ENCODE data around the gene PRR3.
"Not testable (repeated sequence)": the region's sequence is repeated elsewhere in the genome, so short reads cannot be mapped to it uniquely, and the experiment has no call there.

The PRR3 gene

GRCh38 chr6:30513451-30513850 lies 43.6 kb upstream of the PRR3 start:
- Histone ChIP-seq H3K27ac (replicated peaks) (no peak overlapping the region), H3K4me3 (replicated peaks; ENCODE audit: insufficient read depth, low read length) (no peak overlapping the region), H3K27me3 (ENCODE audit: insufficient read depth, poor library complexity, severe bottlenecking) (no peaks in the 10 kb centered on the region)
- TF ChIP-seq REST (IDR thresholded peaks at IDR 0.05; ENCODE audit: insufficient replicate concordance, low read depth) (no peak), GABPA (IDR thresholded peaks at IDR 0.05; ENCODE audit: low read depth) (no peak), POLR2AphosphoS5 (IDR thresholded peaks at IDR 0.05; ENCODE audit: low read depth) (no peak), CTCF (IDR thresholded peaks at IDR 0.05; ENCODE audit: insufficient read depth, low read length) (no peak), SPI1 (IDR thresholded peaks at IDR 0.05; ENCODE audit: borderline replicate concordance, low read depth) (no peak)
- no peak for DNase-seq (ENCODE audit: low read depth in 1 of 2, low spot score in 1 of 2)

- no peak for DNase-seq (ENCODE audit: low read depth in 1 of 2, low spot score in 1 of 2)
- Histone ChIP-seq H3K4me3 (replicated peaks; ENCODE audit: insufficient read depth, low read length) (no peak overlapping the region), H3K27me3 (ENCODE audit: insufficient read depth, poor library complexity, severe bottlenecking) (no peaks in the 10 kb centered on the region), H3K27ac (replicated peaks) (peak overlapping the region; percentile 97)
- no peak for TF ChIP-seq POLR2AphosphoS5 (IDR thresholded peaks at IDR 0.05; ENCODE audit: low read depth)
Measured at GRCh38 chr6:30515106-30515505, 42.0 kb upstream of the PRR3 start.

DNA sequence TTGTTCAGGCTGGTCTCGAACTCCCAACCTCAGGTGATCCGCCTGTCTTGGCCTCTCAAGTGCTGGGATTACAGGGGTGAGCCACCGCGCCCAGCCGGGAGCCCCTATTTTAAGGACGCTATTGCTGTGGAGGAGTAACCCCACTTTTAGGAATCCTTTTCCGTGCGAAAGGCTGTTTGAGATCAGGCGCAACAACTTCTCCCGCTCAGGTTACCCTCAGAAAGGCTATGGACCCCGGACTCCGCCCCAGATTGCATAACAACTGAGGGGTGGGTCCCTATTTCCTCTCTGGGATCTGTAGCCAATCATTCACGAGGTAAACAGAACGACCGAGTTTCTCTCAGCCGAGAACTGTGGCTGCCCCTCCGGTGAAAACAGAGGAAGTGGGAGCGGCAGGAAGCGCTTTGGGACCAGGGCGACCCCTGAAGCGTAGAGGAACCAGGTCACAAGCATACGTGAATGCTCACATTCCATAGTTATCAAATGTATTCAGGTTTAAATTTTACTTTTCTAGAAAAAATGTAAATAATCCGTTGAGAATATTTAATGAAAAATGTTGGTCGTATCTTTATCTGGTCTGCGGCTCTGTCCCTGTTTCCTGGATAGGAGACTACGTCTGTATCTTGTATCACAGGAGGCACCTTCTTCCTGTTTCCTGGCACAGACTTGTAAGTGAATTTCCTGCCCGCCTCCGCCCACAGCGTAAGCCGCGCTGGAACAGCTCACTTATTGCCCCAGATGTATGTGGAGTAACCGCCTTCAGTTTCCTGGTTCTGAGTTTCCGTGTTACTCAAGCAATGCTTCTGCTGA lies 40.9 kb upstream of the PRR3 start:
- Histone ChIP-seq H3K4me3 (replicated peaks; ENCODE audit: insufficient read depth, low read length) (peak overlapping the region; percentile 29), H3K27me3 (ENCODE audit: insufficient read depth, poor library complexity, severe bottlenecking) (no peaks in the 10 kb centered on the region), H3K27ac (replicated peaks) (peak overlapping the region; percentile 97)
- TF ChIP-seq CTCF (IDR thresholded peaks at IDR 0.05; ENCODE audit: insufficient read depth, low read length) (no peak), REST (IDR thresholded peaks at IDR 0.05; ENCODE audit: insufficient replicate concordance, low read depth) (peak; percentile 22), SPI1 (IDR thresholded peaks at IDR 0.05; ENCODE audit: borderline replicate concordance, low read depth) (peak; percentile 94), POLR2AphosphoS5 (IDR thresholded peaks at IDR 0.05; ENCODE audit: low read depth) (peak; percentile 70), GABPA (IDR thresholded peaks at IDR 0.05; ENCODE audit: low read depth) (peak; percentile 35; the same call in 1 of the 2 replicates)
- peak; percentile 94 to 99 for DNase-seq (ENCODE audit: low read depth in 1 of 2, low spot score in 1 of 2)

- not testable (repeated sequence) for DNase-seq (ENCODE audit: low read depth in 1 of 2, low spot score in 1 of 2); H3K27me3 ChIP-seq (ENCODE audit: insufficient read depth, poor library complexity, severe bottlenecking); H3K4me3 ChIP-seq (replicated peaks; ENCODE audit: insufficient read depth, low read length)
- H3K27ac ChIP-seq (replicated peaks) = peak overlapping the region; percentile 97
Measured at GRCh38 chr6:30516754-30517076, 40.4 kb upstream of the PRR3 start.

DNA sequence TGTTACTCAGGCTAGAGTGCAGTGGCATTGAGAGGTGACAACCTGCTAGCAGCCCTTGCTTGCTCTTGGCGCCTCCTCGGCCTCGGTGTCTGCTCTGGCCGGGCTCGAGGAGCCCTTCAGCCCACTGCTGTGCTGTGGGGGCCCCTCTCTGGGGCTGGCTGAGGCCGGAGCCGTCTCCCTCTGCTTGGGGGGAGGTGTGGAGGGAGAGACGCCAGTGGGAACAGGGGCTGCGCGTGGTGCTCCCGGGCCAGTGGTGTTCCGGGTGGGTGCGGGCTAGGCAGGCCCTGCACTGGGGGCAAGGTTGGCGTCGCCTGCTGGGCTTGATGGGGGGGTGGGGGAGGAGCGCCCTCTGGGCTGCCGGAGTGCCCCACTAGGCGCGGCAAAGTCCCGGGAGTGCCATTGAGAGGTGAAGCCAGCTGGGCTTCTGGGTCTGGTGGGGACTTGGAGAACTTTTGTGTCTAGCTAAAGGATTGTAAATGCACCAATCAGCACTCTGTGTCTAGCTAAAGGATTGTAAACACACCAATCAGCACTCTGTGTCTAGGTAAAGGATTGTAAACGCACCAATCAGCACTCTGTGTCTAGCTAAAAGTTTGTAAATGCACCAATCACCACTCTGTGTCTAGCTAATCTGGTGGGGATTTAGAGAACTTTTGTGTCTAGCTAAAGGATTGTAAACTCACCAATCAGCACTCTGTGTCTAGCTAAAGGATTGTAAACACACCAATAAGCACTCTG lies 39.2 kb upstream of the PRR3 start:
- not testable (repeated sequence) for H3K4me3 ChIP-seq (replicated peaks; ENCODE audit: insufficient read depth, low read length); DNase-seq (ENCODE audit: low read depth in 1 of 2, low spot score in 1 of 2); H3K27me3 ChIP-seq (ENCODE audit: insufficient read depth, poor library complexity, severe bottlenecking)

GRCh38 chr6:30518505-30519145 lies 38.5 kb upstream of the PRR3 start:
- not testable (repeated sequence) for H3K27me3 ChIP-seq (ENCODE audit: insufficient read depth, poor library complexity, severe bottlenecking)

More for the DNA sequence above, 39.2 kb upstream of the PRR3 start:
- peak overlapping the region; percentile 97 for H3K27ac ChIP-seq (replicated peaks)

More at GRCh38 chr6:30518505-30519145, 38.5 kb upstream of the PRR3 start:
- H3K4me3 ChIP-seq (replicated peaks; ENCODE audit: insufficient read depth, low read length); DNase-seq (ENCODE audit: low read depth in 1 of 2, low spot score in 1 of 2); H3K27ac ChIP-seq (replicated peaks): not testable (repeated sequence)

Measured in HL-60 (cell line).